ENCODE data around the gene POLR3GL.

Gene POLR3GL

GRCh38 chr1:145961109-145961424, 3.4 kb upstream of the POLR3GL start:
- no peaks in the 10 kb centered on the region for H3K36me3 ChIP-seq
- peaks cover 6 to 33% (median 29%) of the 10 kb centered on the region in 11 experiments; a peak in 21 of 22 replicates for H3K27me3 ChIP-seq
- H3K27ac ChIP-seq: peak overlapping the region; percentile 53 to 77 (median 67); a peak in 21 of 22 replicates
- H3K4me3 ChIP-seq: peak overlapping the region; percentile 67 to 84 (median 79)
- peaks cover 69 to 78% (median 76%) of the 10 kb centered on the region in 10 experiments for H3K4me1 ChIP-seq
- H3K9me3 ChIP-seq (replicated peaks in 1 of 11): 0 out of 22 replicates have a peak, but pooled peaks cover 0 to 1% (median 0%) of the 10 kb centered on the region in 11 experiments
- peak overlapping the region; percentile 97 to 100 (median 100) for H3K4me2 ChIP-seq
- no peak for TF ChIP-seq Cebpa-rat (IDR thresholded peaks at IDR 0.05)
- no peaks in the 10 kb centered on the region for H4K20me1 ChIP-seq
- H3K9ac ChIP-seq: peak overlapping the region; percentile 71 to 84 (median 80)

DNA sequence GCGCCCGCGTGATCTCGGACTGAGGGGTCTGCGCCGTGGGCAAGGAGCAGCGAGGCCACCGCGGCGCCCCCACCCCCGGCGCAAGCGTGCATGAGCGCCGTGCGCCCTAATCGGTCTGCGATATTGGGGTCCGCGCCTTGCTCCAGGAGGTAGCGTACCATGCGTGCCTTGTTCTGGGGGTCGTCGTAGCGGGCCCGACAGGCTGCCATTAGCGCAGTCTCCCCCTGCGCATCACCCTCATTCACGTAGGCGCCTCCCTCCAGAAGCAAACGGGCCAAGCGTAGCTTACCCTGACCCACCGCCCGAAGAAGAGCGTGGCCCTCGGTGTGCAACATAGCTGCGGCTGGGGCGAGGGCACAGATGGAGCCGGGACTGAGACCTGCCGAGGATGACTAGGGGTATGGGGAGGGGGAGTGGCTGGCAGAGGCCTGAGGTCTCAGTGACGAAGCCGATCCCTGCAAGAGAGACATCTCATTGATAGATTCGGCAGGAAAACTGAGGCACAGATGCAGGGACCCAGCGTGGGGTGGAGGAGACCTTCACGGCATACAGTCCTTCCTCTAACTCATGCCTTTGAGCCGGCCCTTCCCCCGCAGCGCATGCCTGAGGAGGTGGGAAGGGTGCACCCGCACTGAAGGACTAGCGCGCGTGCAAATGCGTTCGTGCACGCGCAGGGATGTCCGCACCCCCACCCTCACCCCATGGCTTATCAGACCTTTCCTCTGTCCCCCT, 2.9 kb upstream of the POLR3GL start:
- no peaks in the 10 kb centered on the region for H4K20me1 ChIP-seq
- H3K27ac ChIP-seq: peak overlapping the region in 9 of 11 experiments; percentile 58 to 77 (median 71); a peak in 18 of 22 replicates
- H3K4me3 ChIP-seq: peak overlapping the region; percentile 67 to 84 (median 79)
- no peak for TF ChIP-seq Cebpa-rat (IDR thresholded peaks at IDR 0.05)
- peak overlapping the region; percentile 71 to 84 (median 80) for H3K9ac ChIP-seq
- H3K4me1 ChIP-seq: peaks cover 64 to 73% (median 72%) of the 10 kb centered on the region in 10 experiments
- no peaks in the 10 kb centered on the region for H3K36me3 ChIP-seq
- H3K9me3 ChIP-seq (replicated peaks in 1 of 11): peaks cover 0 to 5% (median 0%) of the 10 kb centered on the region in 11 experiments; a peak in 1 of 22 replicates
- peak overlapping the region; percentile 97 to 100 (median 100) for H3K4me2 ChIP-seq
- H3K27me3 ChIP-seq: peaks cover 6 to 33% (median 29%) of the 10 kb centered on the region in 11 experiments; a peak in 21 of 22 replicates

GRCh38 chr1:145962157-145963102, 2.1 kb upstream of the POLR3GL start:
- peak overlapping the region; percentile 67 to 84 (median 79) for H3K4me3 ChIP-seq
- peaks cover 6 to 12% (median 7%) of the 10 kb centered on the region in 11 experiments for H3K9me3 ChIP-seq (replicated peaks in 1 of 11)
- no peak for TF ChIP-seq Cebpa-rat (IDR thresholded peaks at IDR 0.05)
- peak overlapping the region; percentile 71 to 84 (median 80); a peak in 21 of 22 replicates for H3K9ac ChIP-seq
- H3K36me3 ChIP-seq: peaks cover 0 to 6% (median 3%) of the 10 kb centered on the region in 11 experiments; a peak in 10 of 22 replicates
- peaks cover 6 to 33% (median 29%) of the 10 kb centered on the region in 11 experiments; a peak in 21 of 22 replicates for H3K27me3 ChIP-seq
- no peaks in the 10 kb centered on the region for H4K20me1 ChIP-seq
- peaks cover 59 to 69% (median 67%) of the 10 kb centered on the region in 10 experiments for H3K4me1 ChIP-seq
- no peak overlapping the region; a peak in 1 of 22 replicates for H3K27ac ChIP-seq
- H3K4me2 ChIP-seq: peak overlapping the region; percentile 97 to 100 (median 100)

- no peak for TF ChIP-seq Cebpa-rat (IDR thresholded peaks at IDR 0.05)
- Histone ChIP-seq H3K9me3 (replicated peaks in 1 of 11) (peaks cover 9 to 19% (median 12%) of the 10 kb centered on the region in 11 experiments), H3K36me3 (peaks cover 0 to 13% (median 6%) of the 10 kb centered on the region in 11 experiments; a peak in 10 of 22 replicates), H3K27ac (peak overlapping the region; percentile 57 to 82 (median 69); a peak in 19 of 22 replicates), H3K9ac (peak overlapping the region; percentile 72 to 89 (median 81)), H3K4me3 (peak overlapping the region; percentile 68 to 86 (median 70)), H3K27me3 (peaks cover 6 to 33% (median 29%) of the 10 kb centered on the region in 11 experiments; a peak in 21 of 22 replicates), H4K20me1 (no peaks in the 10 kb centered on the region), H3K4me2 (peak overlapping the region; percentile 97 to 100 (median 100)), H3K4me1 (peaks cover 55 to 64% (median 63%) of the 10 kb centered on the region in 10 experiments)
These were observed 1.0 kb upstream of the POLR3GL start for GRCh38 chr1:145963265-145964019.

DNA sequence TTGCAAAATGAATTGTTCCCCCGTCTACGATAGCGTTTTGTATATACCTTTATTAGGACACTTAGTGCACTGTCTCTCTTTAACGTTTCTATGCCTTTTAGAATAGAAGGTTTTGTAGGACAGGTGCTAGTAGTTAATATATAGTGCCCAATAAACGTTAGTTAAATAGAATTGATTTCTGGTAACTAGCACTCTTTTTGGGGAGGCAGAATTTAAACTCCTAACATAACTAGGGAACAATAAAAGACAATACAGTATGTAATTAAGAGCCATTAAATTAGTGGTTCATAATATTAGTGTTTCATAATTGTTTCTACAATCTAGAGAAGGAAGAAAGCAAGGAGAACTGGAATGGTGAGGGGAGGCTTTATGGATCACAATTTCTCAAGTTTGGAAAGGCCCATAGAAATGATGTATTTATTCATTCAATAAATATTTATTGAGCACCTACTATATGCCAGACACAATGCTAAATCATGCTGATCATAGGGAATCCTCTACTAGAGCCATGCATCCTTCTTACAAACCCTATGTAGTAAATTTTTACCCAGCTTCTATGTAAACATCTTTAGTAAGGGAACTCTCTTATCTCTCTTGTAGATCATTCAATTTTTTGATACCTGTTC, 742 bp downstream of the POLR3GL start:
- Histone ChIP-seq H3K27ac (peak overlapping the region in 10 of 11 experiments; percentile 57 to 82 (median 69); a peak in 13 of 22 replicates), H3K4me1 (peaks cover 37 to 47% (median 45%) of the 10 kb centered on the region in 10 experiments), H3K4me3 (peak overlapping the region; percentile 68 to 86 (median 70)), H3K4me2 (peak overlapping the region; percentile 97 to 100 (median 100)), H3K36me3 (peaks cover 0 to 13% (median 6%) of the 10 kb centered on the region in 11 experiments; a peak in 10 of 22 replicates), H3K27me3 (peaks cover 6 to 33% (median 29%) of the 10 kb centered on the region in 11 experiments; a peak in 21 of 22 replicates), H4K20me1 (no peaks in the 10 kb centered on the region), H3K9me3 (replicated peaks in 1 of 11) (peaks cover 9 to 19% (median 12%) of the 10 kb centered on the region in 11 experiments), H3K9ac (peak overlapping the region; percentile 72 to 89 (median 81))
- TF ChIP-seq Cebpa-rat (IDR thresholded peaks at IDR 0.05): no peak

- no peak overlapping the region for H3K9ac ChIP-seq
- H3K4me3 ChIP-seq: no peak overlapping the region
- no peak overlapping the region for H3K27ac ChIP-seq
- no peak overlapping the region for H3K4me2 ChIP-seq
- no peak for TF ChIP-seq Cebpa-rat (IDR thresholded peaks at IDR 0.05)
- H4K20me1 ChIP-seq: no peaks in the 10 kb centered on the region
- H3K36me3 ChIP-seq: peaks cover 0 to 13% (median 6%) of the 10 kb centered on the region in 11 experiments; a peak in 10 of 22 replicates
- H3K4me1 ChIP-seq: peaks cover 18 to 33% (median 28%) of the 10 kb centered on the region in 10 experiments
- H3K9me3 ChIP-seq (replicated peaks in 1 of 11): peaks cover 9 to 19% (median 12%) of the 10 kb centered on the region in 11 experiments
- peaks cover 0 to 17% (median 14%) of the 10 kb centered on the region in 11 experiments; a peak in 19 of 22 replicates for H3K27me3 ChIP-seq
These were observed 2.8 kb downstream of the POLR3GL start for GRCh38 chr1:145967288-145967687.

GRCh38 chr1:145972580-145972979, 8.1 kb downstream of the POLR3GL start:
- no peak overlapping the region for H3K9ac ChIP-seq
- H3K27ac ChIP-seq: no peak overlapping the region
- no peaks in the 10 kb centered on the region for H4K20me1 ChIP-seq
- no peak overlapping the region for H3K4me2 ChIP-seq
- peaks cover 0 to 5% (median under 1%) of the 10 kb centered on the region in 11 experiments; a peak in 9 of 22 replicates for H3K36me3 ChIP-seq
- no peaks in the 10 kb centered on the region for H3K27me3 ChIP-seq
- peaks cover 2 to 8% (median 3%) of the 10 kb centered on the region in 11 experiments for H3K9me3 ChIP-seq (replicated peaks in 1 of 11)
- peaks cover 7 to 8% (median 8%) of the 10 kb centered on the region in 10 experiments for H3K4me1 ChIP-seq
- no peak for TF ChIP-seq Cebpa-rat (IDR thresholded peaks at IDR 0.05)
- no peak overlapping the region for H3K4me3 ChIP-seq
